GM21423 (cell line): ENCODE measurements around the gene HELB.

ENCODE experiments used
- ATAC-seq: cut with Tn5 transposase; IDR thresholded peaks from one replicate; pipeline ENCODE4 v1.9.1; 2021; ENCODE audit warnings: mild to moderate bottlenecking, moderate library complexity; ENCODE audit not compliant: unreplicated experiment

Gene HELB

GRCh38 chr12:66354291-66354690, 52.0 kb downstream of the HELB start:
- ATAC-seq, result no peak

DNA sequence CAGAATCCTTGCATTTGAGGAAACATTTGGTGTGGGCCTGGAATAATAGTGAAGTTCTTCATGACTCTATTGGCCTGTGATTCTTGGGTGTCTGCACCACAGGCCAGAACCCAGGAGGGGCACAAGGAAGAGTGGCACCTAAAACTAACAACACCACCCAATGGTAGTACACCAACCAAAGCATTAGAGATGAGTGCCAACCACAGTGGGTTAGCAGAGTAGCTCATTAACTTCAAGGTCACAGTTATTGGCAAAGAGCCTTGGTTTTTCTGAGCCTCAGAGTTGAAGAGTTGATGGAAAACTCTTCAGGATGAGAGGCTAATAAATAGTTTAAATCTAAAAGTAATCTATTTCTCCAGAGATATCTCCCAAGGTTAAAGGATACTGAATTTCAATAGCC, 57.0 kb downstream of the HELB start:
- no peak for ATAC-seq

GRCh38 chr12:66361703-66362102, 59.4 kb downstream of the HELB start:
- no peak for ATAC-seq

DNA sequence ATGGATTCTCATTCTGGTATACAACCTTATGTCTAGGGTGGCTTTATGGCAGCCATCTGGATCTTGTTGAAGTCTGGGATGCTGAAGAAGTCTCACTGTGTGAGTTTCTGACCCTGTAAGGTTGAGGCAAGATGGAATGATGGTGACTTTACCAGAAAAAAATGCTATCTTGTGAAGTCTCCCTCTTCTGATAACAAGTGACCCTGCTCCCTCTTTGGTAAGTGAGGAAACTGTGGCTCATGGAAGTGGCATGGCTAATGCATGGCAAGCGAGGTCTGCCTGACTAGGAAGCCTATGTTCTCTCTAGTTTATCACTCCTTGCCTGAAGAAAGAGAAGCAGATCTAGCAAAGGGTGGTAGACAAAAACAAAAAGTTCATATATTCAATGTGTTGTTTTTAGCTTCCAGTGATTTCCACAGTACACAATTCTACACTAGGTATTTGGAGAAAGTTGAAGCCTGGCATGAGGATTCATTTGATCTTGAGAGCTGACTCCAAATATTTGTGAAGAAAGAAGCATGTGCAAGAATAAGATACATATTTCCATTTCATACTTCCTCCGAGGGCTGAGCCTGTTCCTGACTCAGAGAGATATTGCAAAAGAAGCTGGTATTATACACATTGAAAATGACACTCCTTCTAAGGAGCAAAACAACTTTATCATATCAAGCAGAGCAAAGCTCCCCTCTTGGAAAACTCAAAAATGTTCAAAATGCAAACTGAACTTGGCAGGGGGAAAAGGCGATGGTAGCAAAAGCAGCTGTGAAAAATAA, 63.6 kb downstream of the HELB start:
- no peak for ATAC-seq

GRCh38 chr12:66367015-66367667, 64.8 kb downstream of the HELB start:
- ATAC-seq, result no peak

DNA sequence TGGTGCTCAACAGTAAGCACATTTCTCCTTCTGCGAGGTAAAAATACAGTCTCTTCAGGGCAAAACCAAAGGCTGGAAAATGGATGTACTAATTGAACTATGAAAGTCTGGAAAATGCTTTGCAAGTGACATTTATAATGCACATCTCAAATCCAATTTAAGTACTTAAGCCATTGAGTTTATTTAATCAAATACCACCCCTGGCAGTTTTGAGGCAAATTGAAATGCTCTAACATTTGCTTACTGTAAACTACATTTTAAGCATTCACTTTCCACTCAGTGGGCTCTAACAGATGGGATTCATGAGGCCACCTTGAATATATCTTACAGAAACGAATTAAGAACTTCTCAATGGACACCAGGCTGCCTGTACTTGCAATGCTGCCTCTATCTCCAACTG, 69.7 kb downstream of the HELB start:
- ATAC-seq, result no peak

GRCh38 chr12:66375560-66375959, 73.3 kb downstream of the HELB start:
- no peak for ATAC-seq

DNA sequence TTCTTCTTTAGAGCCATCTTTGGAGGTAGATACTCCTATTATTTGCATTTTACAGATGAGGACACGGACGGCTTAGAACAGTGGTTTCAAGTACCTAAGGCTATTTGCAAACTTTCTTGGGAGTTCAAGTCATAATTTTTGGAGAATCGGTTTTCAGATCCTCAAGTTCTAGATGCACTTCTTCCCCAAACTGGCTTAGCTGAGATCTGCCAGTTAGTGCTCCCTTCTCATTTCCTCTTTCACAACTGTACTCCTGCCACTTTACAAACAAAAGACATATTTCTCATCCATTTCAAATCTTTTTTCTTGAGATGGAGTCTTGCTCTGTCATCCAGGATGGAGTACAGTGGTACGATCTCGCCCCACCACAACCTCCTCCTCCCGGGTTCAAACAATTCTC, 77.3 kb downstream of the HELB start:
- no peak for ATAC-seq

DNA sequence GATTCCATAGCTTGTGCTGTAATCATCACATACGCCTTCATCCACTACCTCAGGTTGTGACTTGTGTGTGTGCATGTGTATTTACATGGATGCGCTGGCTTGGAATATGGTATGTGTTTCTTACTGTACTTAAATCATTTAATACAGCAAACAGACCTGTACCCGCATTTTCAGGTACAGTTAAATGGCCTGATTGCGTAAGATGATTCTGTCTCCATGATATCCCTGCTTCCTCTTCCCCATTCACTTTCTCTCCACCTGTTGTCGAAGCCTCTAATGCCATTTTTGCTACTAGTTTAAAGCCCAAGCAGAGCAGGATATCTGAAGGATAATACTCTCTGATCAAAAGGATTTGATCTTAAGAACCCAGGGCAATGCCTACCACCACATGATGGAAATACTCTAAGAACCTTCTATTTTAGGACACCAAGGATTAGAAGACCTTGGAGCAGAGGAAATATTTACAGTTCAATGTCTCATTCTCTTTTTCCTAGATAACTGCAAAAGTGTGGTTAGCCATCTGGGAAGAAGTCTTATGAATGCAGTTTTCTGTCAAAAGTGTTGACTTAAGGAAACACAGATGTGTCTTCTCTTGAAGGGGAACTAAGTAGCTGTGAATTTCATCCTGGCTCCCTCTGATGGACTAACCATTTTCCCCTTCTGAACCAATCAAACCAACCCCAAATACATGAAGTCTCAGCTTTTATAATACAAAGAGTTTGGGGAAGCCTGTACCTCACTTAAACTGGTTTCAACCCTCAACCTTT, 78.7 kb downstream of the HELB start:
- ATAC-seq, result no peak

- ATAC-seq, result no peak
These were observed 84.8 kb downstream of the HELB start for GRCh38 chr12:66387117-66387516.
